Measurements from ENCODE around the gene TMEM212.

The TMEM212 gene

DNA sequence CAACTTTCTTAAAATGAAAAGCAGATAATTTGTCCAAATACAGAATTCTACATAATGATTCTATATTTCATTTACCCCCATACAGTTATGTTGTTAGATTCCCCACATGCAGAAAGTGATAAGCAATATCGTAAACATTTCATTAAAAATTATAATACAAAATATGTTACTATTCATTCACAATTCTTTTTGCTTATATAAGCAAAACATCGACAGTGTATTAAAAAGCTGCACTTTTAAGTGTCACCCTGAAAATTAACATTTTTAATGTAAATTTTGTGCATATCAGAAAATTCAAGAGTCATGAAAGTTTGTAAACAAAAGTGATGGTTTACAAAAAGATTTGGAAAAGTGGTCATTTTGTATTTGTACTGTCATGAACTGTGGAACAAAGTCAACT is 19.2 kb downstream of the TMEM212 start:
- no peak for DNase-seq

DNA sequence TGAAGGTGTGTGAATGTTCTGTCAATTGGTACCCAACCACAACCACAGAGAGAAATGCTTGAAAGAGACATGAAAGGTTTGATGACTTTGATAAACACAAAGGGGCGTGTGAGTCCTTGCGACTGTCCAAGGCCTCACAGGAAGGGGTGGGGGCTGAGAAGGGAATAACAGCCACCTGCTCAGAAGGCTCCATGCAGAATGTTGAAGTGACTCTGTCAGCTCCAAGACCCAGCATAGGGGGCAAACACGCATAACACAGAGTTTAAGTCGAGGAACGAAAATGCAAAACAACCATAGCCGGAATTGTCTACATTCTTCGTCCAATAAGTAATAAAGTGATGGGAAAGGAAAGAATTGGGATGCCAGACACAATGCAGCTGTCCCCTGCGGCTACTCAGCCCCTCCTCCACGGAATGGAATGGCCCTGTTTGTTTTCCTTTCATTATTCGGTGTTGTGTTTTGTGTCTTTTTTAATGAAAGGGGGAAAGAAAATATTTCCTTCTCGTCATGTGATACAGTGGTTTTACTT is 19.9 kb downstream of the TMEM212 start:
- DNase-seq: no peak

DNA sequence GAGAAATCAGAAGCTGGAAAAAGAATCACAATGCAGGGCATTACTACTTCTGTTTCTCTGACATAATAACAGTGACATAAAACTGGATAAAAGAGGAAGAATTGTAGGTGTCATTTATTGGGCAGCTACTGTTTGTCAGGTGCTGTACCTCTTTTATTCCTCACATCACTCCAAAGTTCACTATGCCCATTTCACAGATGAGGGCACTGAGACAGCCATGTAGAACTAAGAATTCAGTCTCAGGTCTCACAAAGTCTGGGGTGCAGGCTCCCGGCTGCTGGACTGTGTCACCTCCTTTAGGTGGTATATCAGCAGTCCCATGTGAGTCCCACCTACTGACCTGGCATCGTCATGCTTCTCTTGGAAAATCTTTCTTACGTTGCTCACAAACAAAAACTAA is 20.8 kb downstream of the TMEM212 start:
- no peak for DNase-seq

DNA sequence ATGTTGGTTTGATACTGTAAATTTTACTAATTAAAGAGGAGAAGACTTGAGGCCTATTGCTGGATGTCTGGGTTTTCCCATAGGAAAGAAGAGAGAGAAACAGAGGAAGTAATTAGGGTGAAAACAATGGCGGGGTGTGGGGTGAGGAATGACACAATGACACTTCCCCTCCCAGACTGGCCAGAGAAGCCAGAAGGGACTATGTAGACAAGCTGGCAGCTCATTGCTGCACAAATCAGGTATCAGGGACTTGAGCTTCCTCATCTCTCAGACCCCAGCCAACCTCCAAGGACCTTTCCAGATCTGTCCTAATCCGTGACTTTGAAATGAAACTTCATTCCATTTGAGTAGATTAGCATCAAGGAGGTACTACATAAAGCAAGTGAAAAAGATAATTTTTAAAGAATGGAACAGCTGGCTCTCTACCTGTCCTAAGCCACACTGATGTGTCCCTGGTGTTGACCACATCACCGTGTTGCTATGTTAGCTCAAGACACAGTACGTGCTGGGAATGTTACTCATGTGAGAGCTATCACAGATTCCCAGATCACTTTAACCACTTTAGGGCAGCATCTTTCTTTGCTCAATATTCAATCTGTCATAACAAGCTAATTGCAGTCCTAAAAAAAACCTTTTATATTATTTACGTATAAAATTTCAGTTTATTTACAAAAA is 22.2 kb downstream of the TMEM212 start:
- no peak for DNase-seq

DNA sequence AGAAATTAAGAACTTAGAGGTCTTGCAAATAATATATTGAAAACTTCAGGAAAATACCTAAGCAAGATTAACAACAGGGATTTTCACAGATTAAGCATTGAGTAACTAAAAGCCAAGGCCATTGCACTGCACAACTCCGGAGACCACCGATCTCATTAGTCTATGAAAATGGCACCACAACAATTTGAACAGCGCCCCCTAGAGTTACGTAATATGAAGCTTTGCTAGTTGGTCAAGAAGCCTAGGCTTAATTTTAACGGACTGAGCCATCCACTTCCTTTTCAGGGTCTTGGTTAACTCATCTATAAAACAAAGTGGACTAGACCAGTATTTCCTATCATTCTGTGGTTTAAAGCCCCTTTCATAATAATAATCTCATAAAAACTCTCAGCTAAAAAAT is 24.8 kb downstream of the TMEM212 start:
- no peak for DNase-seq

DNA sequence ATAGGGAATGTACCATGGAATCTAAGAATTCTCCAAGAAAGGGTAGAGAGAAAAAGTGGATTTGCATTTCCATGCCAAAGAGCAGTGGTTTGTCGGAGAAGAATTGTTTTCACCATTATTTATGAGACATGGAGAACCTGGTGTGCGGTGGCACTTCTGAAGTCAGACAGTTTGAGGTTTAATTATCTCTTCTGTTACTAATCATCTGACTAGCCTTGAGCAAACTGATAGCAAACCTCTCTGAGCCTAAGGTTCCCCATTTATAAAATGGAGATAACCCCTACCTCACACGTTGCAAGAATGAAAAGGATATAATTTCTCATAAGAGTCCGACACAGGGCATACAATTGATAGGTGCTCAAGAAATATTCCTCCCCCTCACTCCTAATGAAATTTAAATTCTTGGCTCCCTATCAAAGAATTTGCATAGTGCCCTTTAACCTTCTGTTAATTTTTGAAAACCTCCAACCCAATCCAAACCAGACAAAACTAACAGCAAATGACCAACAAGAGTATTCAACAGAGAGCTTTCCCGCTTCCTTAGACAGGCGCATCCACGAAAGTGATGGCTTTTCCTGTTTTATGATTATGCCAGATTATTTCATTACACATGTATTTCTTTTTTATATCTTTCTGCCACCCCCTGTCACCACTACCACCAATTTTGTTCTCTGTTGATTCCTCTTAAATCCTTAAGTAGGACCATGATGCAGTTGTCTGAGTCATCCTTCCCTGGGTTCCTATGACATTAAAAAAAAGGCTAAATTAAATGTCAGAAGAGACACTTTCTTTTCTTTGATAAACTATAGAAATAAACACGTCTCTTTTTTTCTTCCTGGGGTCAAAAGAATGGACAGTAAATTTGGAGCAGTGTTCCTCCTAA is 28.5 kb downstream of the TMEM212 start:
- DNase-seq: no peak

DNA sequence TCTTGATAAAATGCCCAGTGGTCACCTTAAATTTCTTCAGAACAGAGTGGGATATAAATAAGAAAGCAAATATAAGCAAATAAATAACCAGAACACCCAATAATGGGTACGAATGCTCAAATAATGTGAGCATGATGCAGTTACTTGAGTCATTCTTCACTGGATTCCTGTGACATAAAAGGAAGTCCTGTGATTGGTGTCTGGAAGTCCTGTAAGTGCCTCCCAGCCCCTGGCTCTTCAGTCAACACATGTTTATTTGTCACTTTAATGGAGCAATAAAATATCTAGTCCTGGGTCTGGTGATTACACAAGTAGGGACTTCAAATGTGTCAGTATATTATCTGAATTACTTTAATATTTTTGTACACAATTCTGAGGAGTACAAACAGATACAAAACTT is 30.4 kb downstream of the TMEM212 start:
- no peak for DNase-seq

DNA sequence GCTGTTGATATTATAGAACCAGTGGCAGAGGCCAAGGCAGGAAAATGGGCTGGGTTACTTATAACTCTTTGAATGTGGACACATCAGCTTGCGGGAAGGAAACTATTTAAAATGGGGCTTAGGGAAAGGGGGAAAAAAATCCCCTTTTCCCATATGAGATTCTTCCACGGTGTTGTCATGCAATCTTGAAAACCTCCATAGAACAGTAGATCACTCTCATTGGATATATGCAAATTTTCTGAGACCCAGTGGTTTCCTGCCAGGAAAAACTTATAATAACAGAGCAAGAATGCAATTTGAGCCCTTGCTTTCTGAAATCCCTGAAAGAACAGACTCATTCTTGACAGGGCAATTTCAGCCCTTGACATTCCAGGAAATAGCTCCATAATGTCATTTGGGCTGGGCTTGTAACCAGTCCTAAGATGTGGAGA is 31.1 kb downstream of the TMEM212 start:
- DNase-seq: no peak

DNA sequence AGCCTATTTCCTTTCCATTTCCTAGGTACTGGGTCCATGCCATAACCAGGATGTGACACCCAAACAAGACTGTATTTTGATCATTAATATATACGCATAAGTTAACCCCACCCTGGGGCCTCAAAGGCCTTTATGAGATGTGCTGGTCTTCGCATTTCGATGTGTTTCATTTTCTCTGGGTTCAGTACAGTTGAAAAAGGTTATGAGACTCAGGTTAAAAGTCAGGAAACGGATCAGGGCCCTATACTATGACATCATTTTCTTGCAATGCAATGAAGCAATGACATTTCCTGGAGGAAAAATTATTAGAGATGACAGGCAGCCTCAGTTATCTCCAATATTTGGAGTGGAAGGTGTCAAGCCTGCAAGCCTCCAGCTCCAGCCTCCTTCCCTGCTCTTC is 31.7 kb downstream of the TMEM212 start:
- no peak for DNase-seq

DNA sequence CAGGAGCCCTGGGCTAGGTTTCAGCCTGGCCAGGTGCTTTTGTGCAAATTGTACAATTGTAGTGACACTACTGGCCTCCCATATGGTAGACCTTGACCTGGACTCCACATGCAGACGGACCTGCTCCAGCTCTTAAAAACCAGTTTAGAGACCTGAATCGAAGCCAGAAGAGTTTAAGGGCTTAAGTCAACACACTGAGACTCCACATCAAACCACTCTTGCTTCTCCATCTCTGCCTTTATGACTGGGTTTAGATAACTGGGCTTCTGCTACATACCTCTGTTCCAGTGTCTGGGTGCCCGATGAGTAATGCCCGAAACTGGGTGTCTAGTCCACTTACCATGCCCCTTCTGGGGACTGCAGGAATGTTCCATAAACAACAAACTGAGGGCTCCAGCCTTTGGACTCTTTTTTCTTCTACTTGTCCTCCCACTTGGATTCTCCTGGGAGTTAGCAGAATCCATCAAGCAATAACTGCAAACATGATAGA is 32.8 kb downstream of the TMEM212 start:
- DNase-seq: no peak

DNA sequence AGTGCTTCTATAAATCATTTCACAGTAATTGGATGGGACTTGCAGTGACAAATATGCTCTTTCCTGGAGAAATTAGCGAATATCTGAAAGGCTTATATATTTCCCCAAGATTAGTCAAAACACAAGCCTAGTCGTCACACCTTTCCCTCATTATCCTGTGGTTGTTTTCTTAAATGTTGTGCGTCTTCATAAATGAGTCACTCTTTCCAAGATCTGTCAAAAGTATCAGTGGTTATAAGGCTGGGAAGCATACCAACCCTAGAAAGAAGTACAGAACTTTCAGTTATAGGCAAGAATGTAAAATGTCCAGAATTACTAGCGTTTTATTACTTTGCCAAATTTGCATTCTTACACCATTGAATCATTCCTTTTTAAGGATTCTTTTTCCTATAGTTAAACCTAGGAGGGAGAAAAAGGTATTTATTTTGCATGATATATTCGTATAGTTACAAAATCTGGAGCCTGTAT is 33.6 kb downstream of the TMEM212 start:
- no peak for DNase-seq

DNA sequence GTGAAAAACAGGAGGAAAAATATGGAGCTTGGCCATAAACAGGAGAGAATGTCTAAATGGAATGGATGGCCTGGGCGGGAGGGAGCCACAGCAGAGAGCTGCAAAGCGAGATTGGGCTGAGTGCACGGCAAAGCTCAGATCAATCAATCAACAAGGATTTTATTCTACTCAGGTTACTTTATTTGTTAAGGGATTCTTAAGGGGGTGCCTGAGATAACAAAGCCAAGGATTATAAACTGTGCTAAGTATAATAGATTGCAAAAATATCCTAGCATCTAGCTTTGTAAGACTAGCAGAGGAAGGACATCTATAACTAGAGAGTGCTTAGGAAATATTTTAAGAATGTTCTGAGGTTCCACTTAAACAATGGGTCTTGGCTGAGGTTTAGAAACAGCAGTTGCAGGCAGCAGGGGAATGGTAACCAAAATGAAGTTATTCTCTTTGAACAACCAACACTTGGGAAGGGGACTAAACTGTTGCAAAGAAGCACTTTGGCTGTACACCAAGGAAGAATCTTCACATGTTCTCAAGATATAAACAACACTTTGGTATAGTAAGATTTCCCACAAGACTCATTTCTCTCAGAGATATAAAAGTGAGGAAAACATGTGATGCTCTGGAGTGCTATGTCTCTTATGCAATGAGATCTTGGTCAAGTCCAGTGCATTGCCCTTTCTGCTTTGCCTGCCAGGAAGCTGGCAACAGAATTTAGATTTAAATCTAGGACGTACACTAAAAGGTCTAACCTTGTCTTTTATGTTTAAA is 35.5 kb downstream of the TMEM212 start:
- DNase-seq: no peak

DNA sequence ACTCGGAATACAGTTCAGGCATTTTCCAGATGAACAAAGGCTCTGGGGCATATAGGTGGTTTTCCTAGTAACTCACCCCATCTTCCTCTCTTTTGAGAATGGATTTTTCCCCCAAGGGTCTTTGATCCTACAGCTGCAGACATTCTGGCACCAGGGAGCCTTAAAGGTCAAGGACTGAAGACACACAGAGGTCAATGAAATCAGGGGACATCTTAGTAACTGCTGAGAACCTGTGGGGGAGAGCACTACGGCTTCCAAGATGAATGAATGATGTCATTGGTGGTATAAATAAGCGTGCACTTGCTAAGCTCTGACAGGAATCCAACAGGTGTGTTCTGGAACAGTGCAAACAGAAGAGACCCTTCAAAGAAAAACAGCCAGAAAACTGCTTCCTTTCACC is 36.3 kb downstream of the TMEM212 start:
- DNase-seq: no peak

DNA sequence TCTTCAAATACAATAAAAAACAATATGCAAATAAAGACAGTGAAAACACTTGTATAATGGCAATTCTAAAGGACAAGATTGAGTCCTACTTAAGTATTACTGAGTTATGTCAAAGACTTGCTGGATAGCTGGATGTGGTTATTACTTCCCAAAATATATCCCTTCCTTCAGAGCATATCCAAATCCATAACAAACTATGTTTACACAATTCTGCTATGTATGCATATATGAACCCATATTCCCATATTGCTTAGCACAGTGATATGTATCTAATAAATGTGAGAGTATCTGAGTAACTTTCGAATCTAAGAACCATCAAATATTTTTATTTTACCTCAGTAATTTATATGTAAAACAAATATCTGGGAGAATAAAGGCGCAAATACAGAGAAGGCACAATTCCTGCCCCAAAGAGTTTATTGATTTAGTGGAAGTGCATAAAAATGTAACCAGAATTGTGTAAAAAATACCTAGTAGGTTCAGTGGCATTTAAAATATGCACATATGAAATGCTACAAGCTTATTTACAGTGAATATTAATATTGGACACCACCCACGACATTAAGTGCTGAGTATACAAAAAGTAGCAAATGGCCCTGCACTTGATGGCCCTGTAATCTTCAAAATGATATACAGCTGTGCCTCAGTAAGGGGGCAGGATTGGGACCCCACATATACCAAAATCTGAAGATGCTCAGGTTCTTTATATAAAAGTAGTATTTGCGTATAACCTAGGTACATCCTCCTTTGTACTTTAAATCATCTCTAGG is 37.1 kb downstream of the TMEM212 start:
- no peak for DNase-seq

DNA sequence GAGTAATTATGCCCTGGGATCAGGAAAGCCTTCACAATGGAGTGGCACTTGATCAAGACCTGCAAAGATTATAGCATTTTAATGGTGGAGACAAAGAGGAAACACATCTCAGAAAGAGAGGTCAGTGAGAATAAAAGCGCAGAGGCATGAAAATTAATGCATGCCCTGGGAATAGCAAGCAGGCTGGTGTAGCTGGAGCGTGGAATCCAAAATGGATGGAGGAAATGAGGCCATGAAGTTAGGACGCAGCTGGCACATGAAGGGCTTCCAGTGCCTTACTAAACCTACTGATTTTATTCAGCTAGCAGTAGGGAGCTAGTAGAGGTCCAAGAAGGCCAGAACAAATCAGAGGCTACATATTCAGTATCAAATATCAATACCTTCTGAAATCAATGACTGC is 38.1 kb downstream of the TMEM212 start:
- DNase-seq: no peak

DNA sequence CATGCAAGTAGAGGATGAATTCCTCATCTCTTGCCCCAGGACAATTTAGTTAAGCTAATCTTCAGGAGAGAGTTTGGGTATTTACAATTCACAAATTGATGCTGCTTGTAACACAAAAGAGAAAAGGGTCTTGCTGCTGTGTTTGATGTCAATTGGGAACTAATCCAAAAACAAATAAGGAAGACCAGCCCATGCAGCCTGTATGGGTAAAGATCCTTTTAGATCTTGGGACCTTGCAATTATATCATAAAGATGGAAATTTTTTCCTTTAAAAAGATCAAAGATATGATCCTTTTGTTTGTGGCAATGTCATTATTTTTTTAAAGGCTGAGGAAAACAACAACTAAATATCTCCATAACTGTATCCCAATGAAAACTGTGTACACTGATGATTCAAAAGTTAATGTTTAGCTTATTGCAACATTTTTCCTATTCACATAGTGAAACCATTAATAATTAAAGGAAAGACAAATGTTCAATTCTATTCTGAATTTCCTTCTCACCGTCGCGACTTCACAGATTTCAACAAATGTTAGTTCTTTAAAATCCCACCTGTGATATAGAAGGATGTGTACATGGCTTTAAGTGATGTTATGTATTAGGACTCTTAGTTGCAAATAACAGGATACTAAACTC is 40.2 kb downstream of the TMEM212 start:
- no peak for DNase-seq

DNA sequence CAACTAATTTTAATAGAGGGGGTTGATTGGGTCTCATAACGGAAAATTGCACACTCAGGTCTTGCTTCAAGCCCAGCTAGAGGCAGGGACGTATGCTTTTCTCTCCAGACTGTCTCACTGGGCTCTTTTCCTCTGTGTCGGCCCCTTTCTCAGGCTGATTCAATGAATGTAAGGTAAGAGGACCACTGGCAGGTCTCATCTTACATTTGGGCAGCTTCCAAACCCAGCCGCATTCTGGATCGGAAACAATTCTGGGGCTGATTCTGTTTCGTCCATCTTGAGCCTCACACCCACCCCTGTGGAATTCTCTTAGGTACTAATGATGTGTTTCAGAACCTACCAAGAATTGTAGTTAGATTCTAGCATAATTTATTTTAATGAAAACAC is 40.7 kb downstream of the TMEM212 start:
- no peak for DNase-seq

DNA sequence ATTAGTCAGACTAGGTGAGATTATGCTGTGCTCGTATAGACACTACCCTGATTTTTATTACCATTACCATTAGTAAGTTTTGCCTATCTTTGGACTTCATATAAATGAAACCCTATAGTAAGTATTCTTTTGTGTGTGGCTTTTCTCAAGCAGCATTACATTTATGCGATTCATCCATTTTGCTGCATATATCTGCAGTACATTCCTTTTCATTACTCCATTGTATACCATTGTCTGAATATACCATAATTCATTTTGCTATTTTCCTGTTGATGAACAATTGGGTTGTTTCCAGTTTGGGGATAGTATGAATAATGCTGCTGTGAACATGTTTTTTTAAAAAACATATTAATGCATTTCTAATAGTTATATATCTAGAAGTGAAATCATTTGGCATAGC is 45.3 kb downstream of the TMEM212 start:
- no peak for DNase-seq

DNA sequence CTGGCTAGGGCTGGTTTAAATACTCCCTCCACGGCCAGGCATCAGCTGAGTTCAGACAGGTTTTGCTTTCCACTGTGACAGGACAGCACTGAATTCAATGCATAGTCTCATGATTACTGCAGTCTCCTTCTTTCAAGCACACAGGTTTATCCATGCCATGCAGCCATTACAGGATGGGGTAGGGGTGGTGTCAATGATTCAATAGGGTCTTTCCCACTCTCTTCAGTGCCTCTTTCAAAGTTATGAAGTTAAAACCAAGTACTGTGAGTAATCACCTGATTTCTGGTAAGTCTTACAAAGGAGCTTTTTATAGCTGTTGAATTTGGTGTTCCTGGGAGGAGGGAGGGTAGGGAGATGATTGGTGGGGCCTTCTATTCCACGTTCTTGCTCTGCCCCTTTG is 47.2 kb downstream of the TMEM212 start:
- no peak for DNase-seq

DNA sequence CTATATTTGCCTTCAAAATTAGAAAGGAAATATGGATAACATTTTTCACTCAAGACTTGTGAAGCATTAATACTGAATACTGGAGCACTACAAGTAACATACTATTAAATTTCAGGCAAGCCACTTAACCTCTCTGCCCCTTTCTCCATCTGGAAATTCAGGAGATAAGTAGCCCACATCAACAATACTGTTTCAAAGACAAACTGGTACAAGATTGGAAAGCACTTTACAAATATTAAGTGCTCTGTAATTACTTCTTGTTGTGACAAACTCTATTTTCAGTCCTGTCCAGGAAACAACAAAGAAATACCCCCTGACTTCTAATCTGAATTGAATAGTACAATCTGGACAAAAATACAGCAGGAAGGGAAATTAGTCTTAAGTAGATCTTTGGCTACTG is 49.3 kb downstream of the TMEM212 start:
- DNase-seq: no peak

DNA sequence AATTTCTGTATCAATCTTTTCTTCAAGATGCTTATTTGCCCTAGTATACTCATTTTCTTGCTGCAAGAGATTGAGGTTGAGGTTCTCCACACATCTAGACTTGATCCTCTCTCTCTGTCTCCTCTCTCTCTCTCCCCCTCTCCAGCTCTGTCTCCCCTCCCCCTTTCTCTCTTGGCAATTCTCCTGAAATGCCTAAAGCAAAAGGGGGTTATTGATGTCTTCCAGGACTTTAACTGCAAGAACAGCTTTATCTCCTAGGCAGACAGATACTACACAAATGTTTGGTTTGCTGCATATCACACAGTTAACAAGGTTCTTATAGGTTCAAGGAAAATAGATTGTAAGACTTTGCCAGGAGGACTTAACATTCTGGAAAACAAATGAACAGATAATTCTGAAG is 52.1 kb downstream of the TMEM212 start:
- no peak for DNase-seq

DNA sequence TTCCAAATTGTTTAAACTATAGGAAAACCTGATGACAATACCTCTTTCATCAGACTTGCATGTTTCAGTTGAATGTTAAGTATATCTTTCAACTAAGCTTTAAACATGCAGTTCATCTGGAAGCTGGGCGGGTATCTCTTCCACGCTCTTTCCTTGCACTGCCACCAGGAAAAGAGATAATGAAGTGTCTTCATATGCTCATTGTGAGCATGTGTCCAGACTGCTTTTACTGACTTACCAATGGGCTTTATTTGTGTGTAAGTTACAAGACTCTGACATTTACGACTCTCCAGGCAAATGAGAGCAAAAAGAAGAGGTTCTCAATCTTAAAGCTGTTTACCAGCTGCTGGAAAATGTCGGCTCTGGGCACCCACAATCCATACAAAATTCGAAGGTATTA is 52.8 kb downstream of the TMEM212 start:
- no peak for DNase-seq
